K562 (cell line): ENCODE measurements around the gene TPM4. TPM values are rescaled to one million over a fixed set of nuclear protein-coding genes. Genes with fewer than 3 reads are reported as not detected.

Source experiments
- ARID1B ChIP-seq: fragments of 450-650 bp; IDR thresholded peaks from 2 replicates; pipeline ENCODE4 v1.6.1; 2016; ENCODE audit warnings: antibody characterized with exemption, mild to moderate bottlenecking, inconsistent platforms
- CBFA2T3 ChIP-seq: fragments of 450-650 bp; IDR thresholded peaks from 2 replicates; pipeline ENCODE4 v1.6.1; 2017
- DMBX1 ChIP-seq: fragments of 250-450 bp; sonication (Bioruptor Pico); IDR thresholded peaks from 2 replicates; pipeline ENCODE4 v1.8.0; 2022; ENCODE audit warnings: inconsistent platforms, mild to moderate bottlenecking, moderate library complexity, borderline replicate concordance
- DPF2 ChIP-seq: fragments of 450-650 bp; IDR thresholded peaks from 2 replicates; pipeline ENCODE4 v1.6.1; 2016
- ELF1 ChIP-seq: fragments of 200-800 bp; sonication (Bioruptor generic); IDR thresholded peaks from 2 replicates; pipeline ENCODE4 v1.6.1; 2016; ENCODE audit warnings: missing genetic modification characterization, missing compliant biosample characterization
- FOXP1 ChIP-seq: sonication (generic); formaldehyde crosslinking; IDR thresholded peaks from 2 replicates; pipeline ENCODE4 v1.8.0; 2022; ENCODE audit warnings: mild to moderate bottlenecking, missing genetic modification reagents
- MYNN ChIP-seq, 2 experiments: sonication (generic); formaldehyde crosslinking in 1 of 2; IDR thresholded peaks; 2 replicates each; pipeline versions ENCODE4 v1.5.0 to v1.6.1; 2016 to 2020; ENCODE audit warnings: antibody characterized with exemption in 1 of 2, missing genetic modification reagents in 1 of 2
- SMARCE1 ChIP-seq: fragments of 450-650 bp; IDR thresholded peaks from 2 replicates; pipeline ENCODE4 v1.7.1; 2016; ENCODE audit warnings: mild to moderate bottlenecking
- TCF3 ChIP-seq: sonication (generic); formaldehyde crosslinking; IDR thresholded peaks from 2 replicates; pipeline ENCODE4 v1.4.0; 2020; ENCODE audit warnings: mild to moderate bottlenecking, missing genetic modification reagents
- ZFP30 ChIP-seq: fragments of 250-450 bp; sonication (Bioruptor Pico); IDR thresholded peaks from 2 replicates; pipeline ENCODE4 v1.8.0; 2022; ENCODE audit warnings: moderate library complexity, mild to moderate bottlenecking, inconsistent platforms, borderline replicate concordance
- ZNF584 ChIP-seq: fragments of 200-800 bp; sonication (Bioruptor generic); IDR thresholded peaks from 2 replicates; pipeline ENCODE4 v1.6.1; 2016; ENCODE audit warnings: low read depth, mild to moderate bottlenecking, missing genetic modification characterization, missing compliant biosample characterization
- ZNF766 ChIP-seq: fragments of 200-800 bp; sonication (Bioruptor generic); conservative IDR thresholded peaks from 2 replicates; pipeline ENCODE4 v1.6.1; 2016; ENCODE audit warnings: missing genetic modification characterization, missing compliant biosample characterization
- ZNF77 ChIP-seq: fragments of 250-450 bp; sonication (Bioruptor Pico); IDR thresholded peaks from 2 replicates; pipeline ENCODE4 v1.5.0; 2020
- polyA plus RNA-seq, 8 experiments: library from polyadenylated mRNA; depleted of rRNA in 4 of 8; stranded (reverse) in 5 of 8; unstranded in 3 of 8; fragments of >200 nt; fragmentation: Nextera tagmentation in 2 of 8; fragmentation: Illumina TruSeq in 1 of 8; extraction: Ambion mirVana in 2 of 8; extraction: Trizol in 1 of 8; gene quantifications; 2 replicates each; pipeline versions ENCODE4 v1.2.1 to v1.2.3, GENCODE V29; 2011 to 2014; ENCODE audit warnings: inconsistent platforms in 1 of 8, missing spikeins in 1 of 8
- total RNA-seq, 7 experiments: library from RNA; depleted of rRNA in 6 of 7; stranded (reverse); fragments of >200 nt in 6 of 7; fragmentation: Illumina TruSeq in 2 of 7; extraction: Trizol in 2 of 7; gene quantifications; 2 replicates each; pipeline versions ENCODE4 v1.2.1 to v1.2.3, GENCODE V29; 2011 to 2021; ENCODE audit warnings: low replicate concordance in 1 of 7
- TF ChIP-seq, protein P1 (sequence below), 2 experiments: fragments of 450-650 bp; conservative IDR thresholded peaks; 2 replicates each; pipeline ENCODE4 v1.6.1; 2017; ENCODE audit warnings: mild to moderate bottlenecking in 2 of 2, moderate library complexity in 2 of 2
- TF ChIP-seq, protein P2 (sequence below), 3 experiments: fragments of 200-800 bp in 1 of 3; sonication (Bioruptor generic) in 1 of 3; sonication (generic) in 1 of 3; formaldehyde crosslinking in 1 of 3; IDR thresholded peaks; 2 replicates each; pipeline versions ENCODE4 v1.6.1 to v1.8.0; 2016 to 2022; ENCODE audit warnings: mild to moderate bottlenecking in 2 of 3, missing compliant biosample characterization in 2 of 3, missing genetic modification characterization in 2 of 3, missing genetic modification reagents in 1 of 3
- TF ChIP-seq, protein P3 (sequence below): fragments of 450-650 bp; conservative IDR thresholded peaks from 2 replicates; pipeline ENCODE4 v1.6.1; 2016; ENCODE audit warnings: missing genetic modification characterization, low read depth, mild to moderate bottlenecking, missing compliant biosample characterization, moderate library complexity
- TF ChIP-seq, protein P4 (sequence below): sonication (generic); formaldehyde crosslinking; IDR thresholded peaks from 2 replicates; pipeline ENCODE4 v1.8.0; 2022; ENCODE audit warnings: missing genetic modification reagents, mild to moderate bottlenecking, moderate library complexity, borderline replicate concordance
- TF ChIP-seq, protein P5 (sequence below), 2 experiments: fragments of 250-450 bp in 1 of 2; fragments of 450-650 bp in 1 of 2; sonication (Bioruptor Pico) in 1 of 2; IDR thresholded peaks; 2 replicates each; pipeline versions ENCODE4 v1.6.1 to v1.8.0; 2016 to 2021; ENCODE audit warnings: mild to moderate bottlenecking in 2 of 2, moderate library complexity in 2 of 2, missing compliant biosample characterization in 1 of 2, missing genetic modification characterization in 1 of 2
- TF ChIP-seq, protein P6 (sequence below): fragments of 450-650 bp; IDR thresholded peaks from 2 replicates; pipeline ENCODE4 v1.6.1; 2014; ENCODE audit warnings: low read depth, mild to moderate bottlenecking, moderate library complexity, borderline replicate concordance

TPM4 gene
- total and polyA plus RNA-seq, 9 of the 15 experiments (the other 6 are each of a cell fraction or from before 2014, with no cell fraction given), result 28.1 to 111 (median 77.4) TPM

DNA sequence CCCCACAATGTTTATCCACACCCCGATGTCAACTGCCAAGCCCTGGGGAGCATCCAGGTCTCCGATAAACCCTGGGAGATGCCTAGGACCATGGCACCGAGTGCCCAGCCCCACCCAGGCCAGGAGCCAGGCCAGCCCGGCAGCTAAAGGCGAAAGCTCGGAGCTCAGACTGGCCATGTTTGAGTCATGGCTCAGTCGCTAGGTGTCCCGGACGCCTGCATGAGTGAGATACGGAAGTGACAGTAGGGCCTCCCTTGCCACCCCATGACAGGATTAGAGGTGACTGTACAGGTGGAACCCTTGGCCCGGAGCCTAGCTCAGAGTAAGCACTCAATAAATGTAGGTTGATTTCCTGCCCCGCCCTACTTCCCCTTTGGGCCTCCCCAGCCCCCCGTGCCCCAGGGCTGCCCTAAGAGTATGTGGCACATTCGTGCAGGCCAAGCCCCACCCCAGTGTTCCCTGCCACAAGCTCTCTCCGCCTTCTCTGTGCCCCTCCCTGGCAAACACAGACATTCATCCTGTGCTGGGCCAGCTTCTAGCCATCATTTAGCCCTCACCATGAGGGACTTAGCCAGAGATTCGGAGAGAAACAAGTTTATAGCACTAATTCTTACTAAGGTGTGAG, 5.8 kb upstream of the TPM4 start (continued):
- TF ChIP-seq, protein P1, sequence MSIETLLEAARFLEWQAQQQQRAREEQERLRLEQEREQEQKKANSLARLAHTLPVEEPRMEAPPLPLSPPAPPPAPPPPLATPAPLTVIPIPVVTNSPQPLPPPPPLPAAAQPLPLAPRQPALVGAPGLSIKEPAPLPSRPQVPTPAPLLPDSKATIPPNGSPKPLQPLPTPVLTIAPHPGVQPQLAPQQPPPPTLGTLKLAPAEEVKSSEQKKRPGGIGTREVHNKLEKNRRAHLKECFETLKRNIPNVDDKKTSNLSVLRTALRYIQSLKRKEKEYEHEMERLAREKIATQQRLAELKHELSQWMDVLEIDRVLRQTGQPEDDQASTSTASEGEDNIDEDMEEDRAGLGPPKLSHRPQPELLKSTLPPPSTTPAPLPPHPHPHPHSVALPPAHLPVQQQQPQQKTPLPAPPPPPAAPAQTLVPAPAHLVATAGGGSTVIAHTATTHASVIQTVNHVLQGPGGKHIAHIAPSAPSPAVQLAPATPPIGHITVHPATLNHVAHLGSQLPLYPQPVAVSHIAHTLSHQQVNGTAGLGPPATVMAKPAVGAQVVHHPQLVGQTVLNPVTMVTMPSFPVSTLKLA (conservative IDR thresholded peaks at IDR 0.05), result peak in 1 of 2 experiments; percentile 38; a peak in 1 of 4 replicates
- TF ChIP-seq SMARCE1 (0 out of 2 replicates have a peak, but pooled peaks have one; percentile 25), DPF2 (peak; percentile 53; the same call in 1 of the 2 replicates), ZFP30 (no peak), ZNF77 (CRISPR knock-in tag) (no peak), ZNF584 (CRISPR knock-in tag) (peak; percentile 63; the same call in 1 of the 2 replicates), CBFA2T3 (peak; percentile 75), ZNF766 (CRISPR knock-in tag) (peak; percentile 64; the same call in 1 of the 2 replicates), FOXP1 (CRISPR knock-in tag) (no peak), ARID1B (peak; percentile 80), DMBX1 (CRISPR knock-in tag) (peak; percentile 52; the same call in 1 of the 2 replicates), MYNN (IDR thresholded peaks at IDR 0.05) (0 out of 2 replicates have a peak, but pooled peaks have one; percentile 39), MYNN (CRISPR knock-in tag; IDR thresholded peaks at IDR 0.05) (no peak), TCF3 (CRISPR knock-in tag) (peak; percentile 74), ELF1 (tag) (0 out of 2 replicates have a peak, but pooled peaks have one; percentile 21)
- TF ChIP-seq, protein P2, sequence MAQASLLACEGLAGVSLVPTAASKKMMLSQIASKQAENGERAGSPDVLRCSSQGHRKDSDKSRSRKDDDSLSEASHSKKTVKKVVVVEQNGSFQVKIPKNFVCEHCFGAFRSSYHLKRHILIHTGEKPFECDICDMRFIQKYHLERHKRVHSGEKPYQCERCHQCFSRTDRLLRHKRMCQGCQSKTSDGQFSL (CRISPR knock-in tag; IDR thresholded peaks at IDR 0.05), result peak; percentile 34; the same call in 1 of the 2 replicates
- TF ChIP-seq, protein P2 (tag; IDR thresholded peaks at IDR 0.05), result no peak
- TF ChIP-seq, protein P3, sequence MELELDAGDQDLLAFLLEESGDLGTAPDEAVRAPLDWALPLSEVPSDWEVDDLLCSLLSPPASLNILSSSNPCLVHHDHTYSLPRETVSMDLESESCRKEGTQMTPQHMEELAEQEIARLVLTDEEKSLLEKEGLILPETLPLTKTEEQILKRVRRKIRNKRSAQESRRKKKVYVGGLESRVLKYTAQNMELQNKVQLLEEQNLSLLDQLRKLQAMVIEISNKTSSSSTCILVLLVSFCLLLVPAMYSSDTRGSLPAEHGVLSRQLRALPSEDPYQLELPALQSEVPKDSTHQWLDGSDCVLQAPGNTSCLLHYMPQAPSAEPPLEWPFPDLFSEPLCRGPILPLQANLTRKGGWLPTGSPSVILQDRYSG (tag), result no peak
- TF ChIP-seq, protein P4, sequence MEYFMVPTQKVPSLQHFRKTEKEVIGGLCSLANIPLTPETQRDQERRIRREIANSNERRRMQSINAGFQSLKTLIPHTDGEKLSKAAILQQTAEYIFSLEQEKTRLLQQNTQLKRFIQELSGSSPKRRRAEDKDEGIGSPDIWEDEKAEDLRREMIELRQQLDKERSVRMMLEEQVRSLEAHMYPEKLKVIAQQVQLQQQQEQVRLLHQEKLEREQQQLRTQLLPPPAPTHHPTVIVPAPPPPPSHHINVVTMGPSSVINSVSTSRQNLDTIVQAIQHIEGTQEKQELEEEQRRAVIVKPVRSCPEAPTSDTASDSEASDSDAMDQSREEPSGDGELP (CRISPR knock-in tag), result no peak; the same call in 1 of the 2 replicates
- TF ChIP-seq, protein P5, sequence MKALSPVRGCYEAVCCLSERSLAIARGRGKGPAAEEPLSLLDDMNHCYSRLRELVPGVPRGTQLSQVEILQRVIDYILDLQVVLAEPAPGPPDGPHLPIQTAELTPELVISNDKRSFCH (CRISPR knock-in tag; IDR thresholded peaks at IDR 0.05), result no peak
- TF ChIP-seq, protein P5 (tag; IDR thresholded peaks at IDR 0.05), result peak; percentile 79
- TF ChIP-seq, protein P6, sequence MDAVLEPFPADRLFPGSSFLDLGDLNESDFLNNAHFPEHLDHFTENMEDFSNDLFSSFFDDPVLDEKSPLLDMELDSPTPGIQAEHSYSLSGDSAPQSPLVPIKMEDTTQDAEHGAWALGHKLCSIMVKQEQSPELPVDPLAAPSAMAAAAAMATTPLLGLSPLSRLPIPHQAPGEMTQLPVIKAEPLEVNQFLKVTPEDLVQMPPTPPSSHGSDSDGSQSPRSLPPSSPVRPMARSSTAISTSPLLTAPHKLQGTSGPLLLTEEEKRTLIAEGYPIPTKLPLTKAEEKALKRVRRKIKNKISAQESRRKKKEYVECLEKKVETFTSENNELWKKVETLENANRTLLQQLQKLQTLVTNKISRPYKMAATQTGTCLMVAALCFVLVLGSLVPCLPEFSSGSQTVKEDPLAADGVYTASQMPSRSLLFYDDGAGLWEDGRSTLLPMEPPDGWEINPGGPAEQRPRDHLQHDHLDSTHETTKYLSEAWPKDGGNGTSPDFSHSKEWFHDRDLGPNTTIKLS, result no peak
